ENCODE results near the gene SMIM22.

The SMIM22 gene

GRCh38 chr16:4767872-4768548 is 27.2 kb upstream of the SMIM22 start:
- Mint-ChIP-seq H3K4me1 (peaks cover 19% of the 10 kb centered on the region), H3K27me3 (ENCODE audit: low read depth) (no peaks in the 10 kb centered on the region), H3K27ac (peak overlapping the region; percentile 73 to 91 (median 87)), H3K4me3 (peak overlapping the region; percentile 89 to 91 (median 89)), H3K36me3 (ENCODE audit: low read depth) (peaks cover 6% of the 10 kb centered on the region), H3K9me3 (no peaks in the 10 kb centered on the region)
- TF ChIP-seq, protein P1, sequence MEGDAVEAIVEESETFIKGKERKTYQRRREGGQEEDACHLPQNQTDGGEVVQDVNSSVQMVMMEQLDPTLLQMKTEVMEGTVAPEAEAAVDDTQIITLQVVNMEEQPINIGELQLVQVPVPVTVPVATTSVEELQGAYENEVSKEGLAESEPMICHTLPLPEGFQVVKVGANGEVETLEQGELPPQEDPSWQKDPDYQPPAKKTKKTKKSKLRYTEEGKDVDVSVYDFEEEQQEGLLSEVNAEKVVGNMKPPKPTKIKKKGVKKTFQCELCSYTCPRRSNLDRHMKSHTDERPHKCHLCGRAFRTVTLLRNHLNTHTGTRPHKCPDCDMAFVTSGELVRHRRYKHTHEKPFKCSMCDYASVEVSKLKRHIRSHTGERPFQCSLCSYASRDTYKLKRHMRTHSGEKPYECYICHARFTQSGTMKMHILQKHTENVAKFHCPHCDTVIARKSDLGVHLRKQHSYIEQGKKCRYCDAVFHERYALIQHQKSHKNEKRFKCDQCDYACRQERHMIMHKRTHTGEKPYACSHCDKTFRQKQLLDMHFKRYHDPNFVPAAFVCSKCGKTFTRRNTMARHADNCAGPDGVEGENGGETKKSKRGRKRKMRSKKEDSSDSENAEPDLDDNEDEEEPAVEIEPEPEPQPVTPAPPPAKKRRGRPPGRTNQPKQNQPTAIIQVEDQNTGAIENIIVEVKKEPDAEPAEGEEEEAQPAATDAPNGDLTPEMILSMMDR (IDR thresholded peaks at IDR 0.05; ENCODE audit: unreplicated experiment in 3 of 3), result no peak

GRCh38 chr16:4768549-4769305 is 26.4 kb upstream of the SMIM22 start:
- peak overlapping the region; percentile 73 to 91 (median 87) for H3K27ac Mint-ChIP-seq
- H3K4me3 Mint-ChIP-seq, result peak overlapping the region; percentile 89 to 91 (median 89)
- peaks cover under 1% of the 10 kb centered on the region for H3K27me3 Mint-ChIP-seq (ENCODE audit: low read depth)
- peaks cover 19% of the 10 kb centered on the region for H3K4me1 Mint-ChIP-seq
- no peaks in the 10 kb centered on the region for H3K9me3 Mint-ChIP-seq
- TF ChIP-seq, protein P1 (IDR thresholded peaks at IDR 0.05; ENCODE audit: unreplicated experiment in 3 of 3), result no peak
- H3K36me3 Mint-ChIP-seq (ENCODE audit: low read depth), result peaks cover 1% of the 10 kb centered on the region

DNA sequence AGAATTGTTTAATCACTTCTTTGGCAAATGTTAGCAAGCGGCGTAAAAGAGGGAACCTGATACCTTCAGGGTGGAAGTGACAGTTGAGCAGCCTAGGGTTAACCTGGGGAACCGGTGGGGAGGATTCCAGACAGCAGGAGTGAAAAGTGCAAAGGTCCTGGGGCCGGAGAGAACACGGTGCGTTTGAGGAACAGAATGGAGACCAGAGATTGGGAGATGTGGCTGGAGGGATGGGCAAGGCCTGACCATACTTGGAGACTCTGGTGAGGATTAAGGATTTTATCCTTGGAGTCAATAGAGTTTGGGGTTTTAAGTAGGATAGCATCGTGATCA is 25.9 kb upstream of the SMIM22 start:
- no peaks in the 10 kb centered on the region for H3K36me3 Mint-ChIP-seq (ENCODE audit: low read depth)
- H3K27me3 Mint-ChIP-seq (ENCODE audit: low read depth), result peaks cover 4% of the 10 kb centered on the region
- H3K4me3 Mint-ChIP-seq, result peak overlapping the region; percentile 89 to 91 (median 89)
- peaks cover 19% of the 10 kb centered on the region for H3K4me1 Mint-ChIP-seq
- H3K27ac Mint-ChIP-seq, result peak overlapping the region in 2 of 3 experiments; percentile 28 to 91
- H3K9me3 Mint-ChIP-seq, result no peaks in the 10 kb centered on the region
- TF ChIP-seq, protein P1 (IDR thresholded peaks at IDR 0.05; ENCODE audit: unreplicated experiment in 3 of 3), result no peak

GRCh38 chr16:4771646-4772045 is 23.5 kb upstream of the SMIM22 start:
- Mint-ChIP-seq H3K4me3 (no peak overlapping the region), H3K9me3 (no peaks in the 10 kb centered on the region), H3K27ac (no peak overlapping the region), H3K4me1 (peaks cover 12% of the 10 kb centered on the region), H3K27me3 (ENCODE audit: low read depth) (peaks cover 4% of the 10 kb centered on the region), H3K36me3 (ENCODE audit: low read depth) (no peaks in the 10 kb centered on the region)
- TF ChIP-seq, protein P1 (IDR thresholded peaks at IDR 0.05; ENCODE audit: unreplicated experiment in 3 of 3), result no peak

DNA sequence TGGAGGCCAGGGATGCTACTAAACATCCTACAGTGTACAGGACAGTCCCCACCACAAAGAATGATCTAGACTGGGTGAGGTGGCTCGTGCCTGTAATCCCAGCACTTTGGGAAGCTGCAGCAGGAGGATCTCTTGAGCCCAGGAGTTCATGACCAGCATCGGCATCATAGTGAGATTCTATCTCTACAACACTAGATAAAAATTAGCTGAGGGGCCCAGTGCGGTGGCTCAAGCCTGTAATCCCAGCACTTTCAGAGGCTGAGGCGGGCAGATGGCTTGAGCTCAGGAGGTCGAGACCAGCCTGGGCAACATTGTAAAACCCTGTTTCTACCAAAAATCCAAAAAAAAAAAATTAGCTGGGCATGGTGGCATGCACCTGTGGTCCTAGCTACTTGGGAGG is 22.8 kb upstream of the SMIM22 start:
- H3K4me1 Mint-ChIP-seq, result peaks cover 8% of the 10 kb centered on the region
- H3K27ac Mint-ChIP-seq, result no peak overlapping the region
- no peak overlapping the region for H3K4me3 Mint-ChIP-seq
- peaks cover 4% of the 10 kb centered on the region for H3K27me3 Mint-ChIP-seq (ENCODE audit: low read depth)
- H3K36me3 Mint-ChIP-seq (ENCODE audit: low read depth), result no peaks in the 10 kb centered on the region
- H3K9me3 Mint-ChIP-seq, result no peaks in the 10 kb centered on the region
- TF ChIP-seq, protein P1 (IDR thresholded peaks at IDR 0.05; ENCODE audit: unreplicated experiment in 3 of 3), result no peak
